ENCODE results near the gene KMO. TPM values are rescaled to one million over a fixed set of nuclear protein-coding genes. Genes with fewer than 3 reads are reported as not detected.

The KMO gene
- total and polyA plus RNA-seq, 12 donors: 0.41 to 3.6 (median 1.6) TPM

- WGBS, 4 donors: 84 to 93% (median 88%) methylated on average over 8 of the region's 8 CpGs
Measured at GRCh38 chr1:241615043-241615974, 83.1 kb downstream of the KMO start.

GRCh38 chr1:241617426-241617825 lies 85.2 kb downstream of the KMO start:
- H3K36me3 ChIP-seq (replicated peaks in 1 of 2): no peaks in the 10 kb centered on the region
- WGBS, 4 donors: 93 to 95% (median 94%) methylated on average over 7 of the region's 7 CpGs
- H3K9me3 ChIP-seq (replicated peaks in 1 of 3): no peaks in the 10 kb centered on the region
- no peaks in the 10 kb centered on the region for H3K4me1 ChIP-seq (replicated peaks in 1 of 2)
- H3K4me3 ChIP-seq: no peak overlapping the region
- TF ChIP-seq, protein P1, sequence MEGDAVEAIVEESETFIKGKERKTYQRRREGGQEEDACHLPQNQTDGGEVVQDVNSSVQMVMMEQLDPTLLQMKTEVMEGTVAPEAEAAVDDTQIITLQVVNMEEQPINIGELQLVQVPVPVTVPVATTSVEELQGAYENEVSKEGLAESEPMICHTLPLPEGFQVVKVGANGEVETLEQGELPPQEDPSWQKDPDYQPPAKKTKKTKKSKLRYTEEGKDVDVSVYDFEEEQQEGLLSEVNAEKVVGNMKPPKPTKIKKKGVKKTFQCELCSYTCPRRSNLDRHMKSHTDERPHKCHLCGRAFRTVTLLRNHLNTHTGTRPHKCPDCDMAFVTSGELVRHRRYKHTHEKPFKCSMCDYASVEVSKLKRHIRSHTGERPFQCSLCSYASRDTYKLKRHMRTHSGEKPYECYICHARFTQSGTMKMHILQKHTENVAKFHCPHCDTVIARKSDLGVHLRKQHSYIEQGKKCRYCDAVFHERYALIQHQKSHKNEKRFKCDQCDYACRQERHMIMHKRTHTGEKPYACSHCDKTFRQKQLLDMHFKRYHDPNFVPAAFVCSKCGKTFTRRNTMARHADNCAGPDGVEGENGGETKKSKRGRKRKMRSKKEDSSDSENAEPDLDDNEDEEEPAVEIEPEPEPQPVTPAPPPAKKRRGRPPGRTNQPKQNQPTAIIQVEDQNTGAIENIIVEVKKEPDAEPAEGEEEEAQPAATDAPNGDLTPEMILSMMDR (IDR thresholded peaks at IDR 0.05): no peak
- no peak for TF ChIP-seq POLR2A (IDR thresholded peaks at IDR 0.05)
- no peaks in the 10 kb centered on the region for H3K27me3 ChIP-seq
- H3K27ac ChIP-seq: no peak overlapping the region
- intact Hi-C loops (cut with DNase I): no loop called here
- DNase-seq: no peak

More at GRCh38 chr1:241615043-241615974, 83.1 kb downstream of the KMO start:
- no peak for DNase-seq
- Histone ChIP-seq H3K27me3 (no peaks in the 10 kb centered on the region), H3K27ac (no peak overlapping the region), H3K36me3 (replicated peaks in 1 of 2) (no peaks in the 10 kb centered on the region), H3K4me3 (no peak overlapping the region), H3K4me1 (replicated peaks in 1 of 2) (peaks cover 0 to 7% of the 10 kb centered on the region in 2 donors), H3K9me3 (replicated peaks in 1 of 3) (no peaks in the 10 kb centered on the region)
- intact Hi-C loops (cut with DNase I): no loop called here
- no peak for TF ChIP-seq POLR2A (IDR thresholded peaks at IDR 0.05)
- TF ChIP-seq, protein P1 (IDR thresholded peaks at IDR 0.05): no peak

GRCh38 chr1:241622669-241623068 lies 90.5 kb downstream of the KMO start:
- WGBS, 4 donors: 70 to 86% (median 74%) methylated on average over 5 of the region's 5 CpGs
- no peak for TF ChIP-seq POLR2A (IDR thresholded peaks at IDR 0.05)
- TF ChIP-seq, protein P1 (IDR thresholded peaks at IDR 0.05): no peak
- intact Hi-C loops (cut with DNase I): loop anchor here (10.0 kb wide), 1 partner anchor 88 kb away; the partner anchor contains the start of gene KMO (in 2 of the 2)

DNA sequence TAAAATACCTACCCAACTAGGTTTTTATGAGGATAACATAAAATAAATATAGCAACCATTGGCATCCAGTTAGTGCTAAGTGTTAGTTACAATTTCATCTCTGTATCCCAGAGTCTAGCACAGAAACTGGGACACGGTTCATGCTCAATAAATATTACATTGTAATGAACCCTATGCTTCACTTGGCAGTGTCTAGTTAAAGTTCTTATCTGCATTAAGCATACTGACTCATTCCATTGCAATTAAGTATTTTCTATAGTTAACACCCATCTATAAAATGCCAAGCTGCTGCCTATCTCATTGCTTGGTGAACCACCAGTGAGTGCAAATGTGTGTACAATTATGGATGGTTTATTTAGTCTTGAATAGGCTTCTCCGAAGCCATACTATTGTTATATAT lies 92.8 kb downstream of the KMO start:
- TF ChIP-seq POLR2A (IDR thresholded peaks at IDR 0.05): no peak
- TF ChIP-seq, protein P1 (IDR thresholded peaks at IDR 0.05): no peak
- Histone ChIP-seq H3K27me3 (no peaks in the 10 kb centered on the region), H3K36me3 (replicated peaks in 1 of 2) (no peaks in the 10 kb centered on the region), H3K4me1 (replicated peaks in 1 of 2) (no peaks in the 10 kb centered on the region), H3K9me3 (replicated peaks in 1 of 3) (no peaks in the 10 kb centered on the region), H3K27ac (no peak overlapping the region), H3K4me3 (no peak overlapping the region)
- intact Hi-C loops (cut with DNase I): loop anchor here (10.0 kb wide), 1 partner anchor 90 kb away; the partner anchor contains the start of gene KMO (in 2 of the 2)
- DNase-seq: no peak
- WGBS, 4 donors: 86 to 94% (median 90%) methylated on average over 2 of the region's 2 CpGs

More at GRCh38 chr1:241622669-241623068, 90.5 kb downstream of the KMO start:
- no peaks in the 10 kb centered on the region for H3K4me1 ChIP-seq (replicated peaks in 1 of 2)
- H3K27me3 ChIP-seq: no peaks in the 10 kb centered on the region
- no peaks in the 10 kb centered on the region for H3K36me3 ChIP-seq (replicated peaks in 1 of 2)
- H3K9me3 ChIP-seq (replicated peaks in 1 of 3): no peaks in the 10 kb centered on the region
- H3K27ac ChIP-seq: no peak overlapping the region
- no peak overlapping the region for H3K4me3 ChIP-seq
- DNase-seq: no peak

Data from adrenal gland (tissue), 12 donors.